Measurements from ENCODE around the gene ERLIN1. TPM values are rescaled to one million over a fixed set of nuclear protein-coding genes. Genes with fewer than 3 reads are reported as not detected.

Gene ERLIN1
- total RNA-seq, 3 donors from 2014 or later = 33.4 to 57.9 (median 48.3) TPM

DNA sequence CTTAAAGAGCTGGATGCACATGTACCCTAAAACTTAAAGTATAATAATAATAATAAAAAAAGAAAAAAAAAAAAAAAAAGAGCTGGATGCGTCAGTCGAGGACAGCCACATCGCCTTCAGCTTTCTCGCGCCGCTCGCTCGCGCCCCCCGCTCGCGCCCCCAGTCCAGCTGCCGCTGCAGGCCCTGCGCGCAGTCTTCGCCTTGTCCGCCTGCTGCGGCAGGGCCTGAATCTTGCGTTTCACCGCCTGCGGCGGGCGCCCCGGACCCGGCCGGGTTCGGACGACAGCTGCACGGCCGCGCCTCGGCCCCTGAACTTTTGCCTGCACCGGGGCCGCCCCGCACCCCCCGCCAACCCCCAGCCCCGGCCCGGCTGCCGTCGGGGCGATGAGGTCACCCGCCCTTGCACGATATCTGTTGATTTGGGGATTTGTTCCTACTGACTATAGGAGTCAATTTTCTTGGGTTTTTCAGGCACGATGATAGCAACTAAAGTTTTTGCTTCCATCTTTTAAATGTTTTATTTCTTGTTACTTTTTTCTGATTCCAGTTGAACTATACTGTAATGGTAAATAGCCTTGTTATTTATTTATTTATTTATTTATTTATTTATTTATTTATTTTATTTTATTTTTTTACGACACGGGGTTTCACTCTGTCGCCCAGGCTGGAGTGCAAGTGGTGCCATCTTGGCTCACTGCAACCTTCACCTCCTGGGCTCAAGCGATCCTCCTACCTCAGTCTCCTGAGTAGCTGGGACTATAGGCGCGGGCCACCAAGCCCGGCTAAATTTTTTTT lies 70.7 kb downstream of the ERLIN1 start:
- no peak overlapping the region for H3K4me3 ChIP-seq
- ATAC-seq (no peak), DNase-seq (no peak)
- intact Hi-C loops (cut with DNase I, micrococcal nuclease) = no loop called here
- no peaks in the 10 kb centered on the region for H3K9me3 ChIP-seq
- H3K4me1 ChIP-seq (ENCODE audit: low read depth) = no peaks in the 10 kb centered on the region
- H3K36me3 ChIP-seq (ENCODE audit: low read depth) = no peaks in the 10 kb centered on the region
- TF ChIP-seq CTCF (IDR thresholded peaks at IDR 0.05) = no peak

- no peak for TF ChIP-seq CTCF (IDR thresholded peaks at IDR 0.05)
- Histone ChIP-seq H3K36me3 (ENCODE audit: low read depth) (no peaks in the 10 kb centered on the region), H3K4me3 (no peak overlapping the region), H3K4me1 (ENCODE audit: low read depth) (no peaks in the 10 kb centered on the region), H3K9me3 (no peaks in the 10 kb centered on the region)
- DNase-seq = no peak
- ATAC-seq = no peak
- intact Hi-C loops (cut with DNase I, micrococcal nuclease) = no loop called here
These were observed 71.4 kb downstream of the ERLIN1 start for GRCh38 chr10:100114460-100114859.

- ATAC-seq (no peak), DNase-seq (no peak)
- no peaks in the 10 kb centered on the region for H3K36me3 ChIP-seq (ENCODE audit: low read depth)
- H3K9me3 ChIP-seq = no peaks in the 10 kb centered on the region
- no peaks in the 10 kb centered on the region for H3K4me1 ChIP-seq (ENCODE audit: low read depth)
- intact Hi-C loops (cut with DNase I, micrococcal nuclease) = no loop called here
- TF ChIP-seq CTCF (IDR thresholded peaks at IDR 0.05) = no peak
- no peak overlapping the region for H3K4me3 ChIP-seq
These were observed 76.2 kb downstream of the ERLIN1 start for GRCh38 chr10:100109670-100110069.

GRCh38 chr10:100106865-100107264 lies 79.0 kb downstream of the ERLIN1 start:
- Histone ChIP-seq H3K9me3 (no peaks in the 10 kb centered on the region), H3K4me3 (no peak overlapping the region), H3K36me3 (ENCODE audit: low read depth) (no peaks in the 10 kb centered on the region), H3K4me1 (ENCODE audit: low read depth) (no peaks in the 10 kb centered on the region)
- no peak for TF ChIP-seq CTCF (IDR thresholded peaks at IDR 0.05)
- no peak for ATAC-seq
- DNase-seq = no peak
- intact Hi-C loops (cut with DNase I, micrococcal nuclease) = no loop called here

DNA sequence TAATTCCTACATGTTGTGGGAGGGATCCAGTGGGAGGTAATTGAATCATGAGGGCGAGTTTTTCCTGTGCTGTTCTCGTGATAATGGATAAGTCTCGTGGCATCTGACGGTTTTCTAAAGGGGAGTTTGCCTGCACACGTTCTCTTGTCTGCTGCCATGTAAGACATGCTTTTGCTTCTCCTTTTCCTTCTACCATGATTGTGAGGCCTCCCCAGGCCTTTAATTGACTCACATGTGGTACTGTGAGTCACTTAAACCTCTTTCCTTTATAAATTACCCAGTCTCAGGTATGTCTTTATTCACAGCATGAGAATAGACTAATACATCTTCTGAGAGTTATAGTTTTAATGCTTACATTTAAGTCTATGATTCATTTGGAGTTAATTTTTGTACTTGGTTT lies 81.5 kb downstream of the ERLIN1 start:
- intact Hi-C loops (cut with DNase I, micrococcal nuclease) = no loop called here
- Histone ChIP-seq H3K36me3 (ENCODE audit: low read depth) (no peaks in the 10 kb centered on the region), H3K4me3 (no peak overlapping the region), H3K4me1 (ENCODE audit: low read depth) (no peaks in the 10 kb centered on the region), H3K9me3 (no peaks in the 10 kb centered on the region)
- ATAC-seq (no peak), DNase-seq (no peak)
- TF ChIP-seq CTCF (IDR thresholded peaks at IDR 0.05) = no peak

Measured in mucosa of descending colon (tissue), 3 donors.